ENCODE measurements around the gene CCDC134. TPM values are rescaled to one million over a fixed set of nuclear protein-coding genes. Genes with fewer than 3 reads are reported as not detected.

Gene CCDC134
- total RNA-seq, 4 donors from 2014 or later: 7.0 to 10.8 (median 8.7) TPM

DNA sequence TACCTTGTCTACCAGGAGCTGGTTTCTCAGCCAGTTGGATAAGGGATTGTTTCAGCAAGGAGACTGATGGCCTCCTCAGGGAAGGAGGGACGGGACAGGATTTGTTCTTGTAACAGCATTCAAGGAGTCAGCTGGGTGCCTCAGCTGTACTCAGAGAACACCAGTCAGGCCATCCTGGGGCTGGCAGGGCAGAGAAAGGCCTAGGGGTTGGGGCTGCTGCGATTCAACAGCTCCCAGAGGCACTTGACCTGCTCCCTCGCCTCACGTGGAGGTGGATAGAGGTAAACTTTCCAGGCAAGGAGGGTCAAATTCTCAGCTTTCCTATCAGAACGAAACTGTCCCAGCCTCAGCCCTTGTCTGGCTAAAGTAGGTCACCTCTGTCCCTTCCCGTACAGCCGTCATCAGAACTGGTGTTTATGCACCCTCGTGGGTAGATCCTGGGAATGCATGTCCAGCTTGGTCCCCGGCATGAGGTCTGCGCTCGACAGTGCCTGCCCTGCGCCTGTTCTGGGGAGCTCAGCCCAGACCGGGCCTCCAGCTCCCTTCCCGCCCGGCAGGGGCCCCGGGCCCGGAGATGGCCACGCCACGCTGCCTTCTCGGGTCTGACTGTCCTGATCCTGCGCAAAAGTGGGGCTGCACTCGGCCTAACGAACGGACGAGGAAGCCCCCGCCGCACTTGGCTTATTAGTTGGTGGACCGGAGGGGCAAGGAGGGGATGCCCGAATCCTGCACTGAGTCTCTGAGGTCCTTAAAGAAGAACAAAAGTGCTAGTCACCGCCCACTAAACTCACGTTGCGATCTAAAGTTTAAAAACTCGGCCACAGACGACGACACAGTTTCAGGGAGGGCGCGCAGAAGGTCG, 762 bp upstream of the CCDC134 start:
- TF ChIP-seq CTCF (IDR thresholded peaks at IDR 0.05): no peak
- no peak for TF ChIP-seq POLR2AphosphoS5 (IDR thresholded peaks at IDR 0.05)
- no peak for TF ChIP-seq POLR2A (IDR thresholded peaks at IDR 0.05; ENCODE audit: low read depth)
- TF ChIP-seq EP300 (IDR thresholded peaks at IDR 0.05): no peak
- DNase-seq (ENCODE audit: extremely low spot score): no peak
- 25% methylated on average over 18 of the region's 38 CpGs for WGBS
- Histone ChIP-seq H3K4me3 (peak overlapping the region; percentile 79 to 97 (median 86)), H3K36me3 (no peaks in the 10 kb centered on the region), H3K4me1 (peaks cover 19 to 29% (median 23%) of the 10 kb centered on the region in 4 donors), H3K9me3 (no peaks in the 10 kb centered on the region), H3K27ac (replicated peaks in 1 of 4) (peak overlapping the region; percentile 85 to 93 (median 90)), H3K27me3 (no peaks in the 10 kb centered on the region)
- intact Hi-C loops (cut with DNase I): no loop called here

GRCh38 chr22:41801147-41801819, 804 bp downstream of the CCDC134 start:
- WGBS: 43% methylated on average over 4 of the region's 4 CpGs

GRCh38 chr22:41801886-41802285, 1.4 kb downstream of the CCDC134 start:
- Histone ChIP-seq H3K9me3 (no peaks in the 10 kb centered on the region), H3K36me3 (no peaks in the 10 kb centered on the region), H3K4me3 (no peak overlapping the region), H3K27me3 (no peaks in the 10 kb centered on the region), H3K27ac (replicated peaks in 1 of 4) (no peak overlapping the region), H3K4me1 (peaks cover 19 to 29% (median 23%) of the 10 kb centered on the region in 4 donors)
- no peak for DNase-seq (ENCODE audit: extremely low spot score)
- WGBS: 79% methylated on average over 2 of the region's 2 CpGs
- intact Hi-C loops (cut with DNase I): no loop called here
- TF ChIP-seq EP300 (IDR thresholded peaks at IDR 0.05): no peak
- TF ChIP-seq CTCF (IDR thresholded peaks at IDR 0.05): no peak
- TF ChIP-seq POLR2A (IDR thresholded peaks at IDR 0.05; ENCODE audit: low read depth): no peak
- TF ChIP-seq POLR2AphosphoS5 (IDR thresholded peaks at IDR 0.05): no peak

More at GRCh38 chr22:41801147-41801819, 804 bp downstream of the CCDC134 start:
- Histone ChIP-seq H3K36me3 (no peaks in the 10 kb centered on the region), H3K9me3 (no peaks in the 10 kb centered on the region), H3K27ac (replicated peaks in 1 of 4) (peak overlapping the region; percentile 85 to 93 (median 90)), H3K4me3 (peak overlapping the region; percentile 79 to 97 (median 86)), H3K27me3 (no peaks in the 10 kb centered on the region), H3K4me1 (peaks cover 19 to 29% (median 23%) of the 10 kb centered on the region in 4 donors)
- intact Hi-C loops (cut with DNase I): no loop called here
- no peak for TF ChIP-seq POLR2AphosphoS5 (IDR thresholded peaks at IDR 0.05)
- no peak for TF ChIP-seq CTCF (IDR thresholded peaks at IDR 0.05)
- TF ChIP-seq EP300 (IDR thresholded peaks at IDR 0.05): no peak
- no peak for DNase-seq (ENCODE audit: extremely low spot score)

GRCh38 chr22:41805639-41806038, 5.2 kb downstream of the CCDC134 start:
- Histone ChIP-seq H3K4me3 (no peak overlapping the region), H3K36me3 (peaks cover 0 to 17% (median 15%) of the 10 kb centered on the region in 4 donors), H3K4me1 (peaks cover 9 to 14% (median 12%) of the 10 kb centered on the region in 4 donors), H3K9me3 (no peaks in the 10 kb centered on the region), H3K27me3 (no peaks in the 10 kb centered on the region), H3K27ac (replicated peaks in 1 of 4) (no peak overlapping the region)
- no peak for TF ChIP-seq CTCF (IDR thresholded peaks at IDR 0.05)
- intact Hi-C loops (cut with DNase I): no loop called here
- DNase-seq (ENCODE audit: extremely low spot score): no peak

Data from esophagus muscularis mucosa (tissue), 4 donors.